RWPE1 (cell line): ENCODE results near the gene RASEF.
A peak's percentile ranks its signal among the peaks of the same experiment; 100 is the strongest.

Experiments
- CTCF ChIA-PET: fragments of 350-600 bp; sonication (Branson Sonifier 250); formaldehyde crosslinking; extraction: SDS; loops from one replicate; lab custom pipeline; 2021; lab: Yijun Ruan, JAX
- POLR2A ChIA-PET: fragments of 400-600 bp; formaldehyde crosslinking; extraction: SDS; loops from one replicate; lab custom pipeline; 2020; ENCODE audit warnings: antibody characterized with exemption; ENCODE audit not compliant: low non-redundant PET; lab: Yijun Ruan, JAX
- DNase-seq: peaks from one replicate; pipeline ENCODE4 v3.0.0; 2012; ENCODE audit warnings: low spot score
- H3K27ac ChIP-seq: fragments of 450-650 bp; 2 replicates; pipeline ENCODE4 v1.5.1; 2017
- CTCF ChIP-seq: fragments of 450-650 bp; conservative IDR thresholded peaks from 2 replicates; pipeline ENCODE4 v1.5.1; 2017; ENCODE audit warnings: low read depth, mild to moderate bottlenecking

RASEF gene

GRCh38 chr9:83034026-83034425 is 28.9 kb downstream of the RASEF start:
- ChIA-PET CTCF (interaction anchor here (0.6 kb wide), 1 partner anchor 459 kb away, joined by 3 read pairs; no protein-coding TSS in a partner anchor), POLR2A (no interaction called here)
- H3K27ac ChIP-seq = no peak overlapping the region
- no peak for TF ChIP-seq CTCF
- no peak for DNase-seq

- H3K27ac ChIP-seq = no peak overlapping the region
- ChIA-PET CTCF (no interaction called here), POLR2A (no interaction called here)
- DNase-seq = peak; percentile 14
- TF ChIP-seq CTCF = no peak
Observed at GRCh38 chr9:83032065-83032625, 30.8 kb downstream of the RASEF start.

- no peak for DNase-seq
- POLR2A ChIA-PET = no interaction called here
- CTCF ChIA-PET = no interaction called here
Observed at GRCh38 chr9:83030391-83031107, 32.4 kb downstream of the RASEF start.

GRCh38 chr9:83029531-83030137 is 33.3 kb downstream of the RASEF start:
- H3K27ac ChIP-seq = no peak overlapping the region
- ChIA-PET CTCF (no interaction called here), POLR2A (interaction anchor here (0.6 kb wide), 1 partner anchor 68 kb away, joined by 4 read pairs; no protein-coding TSS in a partner anchor)
- DNase-seq = peak; percentile 55
- no peak for TF ChIP-seq CTCF

More at GRCh38 chr9:83030391-83031107, 32.4 kb downstream of the RASEF start:
- no peak overlapping the region for H3K27ac ChIP-seq
- no peak for TF ChIP-seq CTCF

GRCh38 chr9:83027153-83027891 is 35.6 kb downstream of the RASEF start:
- DNase-seq = peak; percentile 96
- CTCF ChIA-PET = interaction anchor here (0.6 to 0.7 kb wide), 2 partner anchors 9 to 35 kb away, joined by 3 to 4 read pairs; no protein-coding TSS in a partner anchor
- H3K27ac ChIP-seq = no peak overlapping the region
- POLR2A ChIA-PET = interaction anchor here (1.2 kb wide), 1 partner anchor 34 kb away, joined by 5 read pairs; no protein-coding TSS in a partner anchor
- no peak for TF ChIP-seq CTCF
